ENCODE measurements around the gene LOX.
"Not testable (repeated sequence)": the region's sequence is repeated elsewhere in the genome, so short reads cannot be mapped to it uniquely, and the experiment has no call there.

Gene LOX

DNA sequence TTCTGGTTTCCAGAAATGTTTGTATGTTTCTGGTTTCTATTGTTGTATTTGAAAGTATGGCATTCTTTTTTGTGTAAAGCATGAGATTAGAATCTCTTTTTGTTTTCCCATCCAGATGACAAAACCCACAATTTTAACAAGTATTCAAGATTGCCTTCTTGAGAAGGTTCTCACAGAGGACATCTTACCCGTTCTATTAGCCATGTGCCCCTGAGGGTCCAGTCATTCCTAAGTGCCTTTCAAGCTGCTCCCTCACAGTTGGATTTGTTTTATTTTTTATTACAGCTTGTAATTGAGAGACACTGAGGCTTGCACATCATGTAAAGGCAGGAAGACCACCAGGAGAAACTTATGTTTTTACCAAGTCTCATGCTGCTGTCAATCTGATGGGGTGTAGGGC lies 19.3 kb upstream of the LOX start:
- DNase-seq: no peak

DNA sequence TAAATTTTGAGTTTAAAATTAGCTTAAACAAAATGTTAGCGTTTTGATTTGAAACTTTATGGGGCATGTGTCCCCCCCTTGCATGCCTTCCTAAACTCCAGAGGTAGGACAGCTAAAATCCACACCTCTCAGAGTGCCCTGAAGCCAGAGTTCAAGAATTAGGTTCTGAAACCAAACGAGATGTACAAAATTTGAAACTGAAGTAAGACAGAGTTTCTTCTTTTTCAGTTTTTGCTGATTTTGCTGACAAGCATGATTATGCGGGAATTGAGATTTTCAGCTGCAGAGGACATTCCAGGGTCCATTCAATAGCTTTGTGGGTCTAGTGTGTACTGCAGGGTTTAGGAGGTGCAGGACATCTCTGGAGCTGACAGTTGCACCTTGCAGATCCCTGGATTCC lies 17.1 kb upstream of the LOX start:
- DNase-seq: no peak

DNA sequence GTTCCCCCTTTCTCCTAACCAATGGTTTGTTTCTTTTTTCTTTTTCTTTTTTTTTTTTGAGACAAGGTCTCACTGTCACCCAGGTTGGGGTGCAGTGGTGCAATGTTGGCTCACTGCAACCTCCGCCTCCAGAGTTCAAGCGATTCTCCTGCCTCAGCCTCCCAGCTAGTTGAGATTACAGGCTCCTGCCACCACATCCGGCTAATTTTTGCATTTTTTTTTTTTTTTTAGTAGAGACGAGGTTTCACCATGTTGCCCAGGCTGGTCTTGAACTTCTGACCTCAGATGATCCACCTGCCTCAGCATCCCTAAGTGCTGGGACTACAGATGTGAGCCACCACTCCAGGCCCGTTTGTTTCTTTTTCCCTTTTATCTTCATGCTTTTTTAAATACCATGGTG lies 16.2 kb upstream of the LOX start:
- DNase-seq: not testable (repeated sequence)

DNA sequence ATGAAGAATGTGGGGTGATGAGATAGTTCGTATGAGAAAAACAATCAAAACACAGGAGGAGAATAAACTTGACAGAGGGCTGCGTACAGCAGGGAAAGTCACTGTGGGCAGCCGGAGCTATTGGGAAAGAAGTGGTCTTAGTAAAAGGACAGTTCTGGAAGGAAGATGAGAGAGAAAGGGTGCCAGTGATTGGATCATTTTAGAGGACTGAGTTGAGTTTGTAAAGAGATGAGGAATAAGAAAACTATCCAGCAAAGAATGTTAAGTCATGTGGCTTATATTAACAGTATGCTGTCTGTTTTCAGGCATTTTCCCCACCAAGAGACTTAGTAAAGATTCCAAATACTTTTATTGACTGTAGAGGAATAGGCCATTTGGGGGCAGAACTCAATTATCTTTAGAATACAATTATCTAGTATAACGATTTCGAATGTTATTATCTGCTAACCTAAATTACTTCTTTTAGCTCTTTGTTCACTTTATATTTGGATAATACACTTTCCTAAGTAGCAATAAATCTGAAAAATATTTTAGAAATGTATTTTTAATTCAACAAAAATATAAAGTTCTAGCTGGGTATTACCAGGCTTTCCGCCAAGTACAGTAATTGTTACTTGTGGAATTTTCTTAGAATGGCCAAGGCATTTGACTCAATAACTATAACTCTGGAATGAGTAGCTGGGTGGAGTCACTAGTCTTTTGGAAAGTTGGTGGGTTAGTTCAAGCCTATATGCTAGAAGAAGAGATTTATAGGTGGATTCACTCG lies 15.5 kb upstream of the LOX start:
- peak; percentile 94 for DNase-seq

DNA sequence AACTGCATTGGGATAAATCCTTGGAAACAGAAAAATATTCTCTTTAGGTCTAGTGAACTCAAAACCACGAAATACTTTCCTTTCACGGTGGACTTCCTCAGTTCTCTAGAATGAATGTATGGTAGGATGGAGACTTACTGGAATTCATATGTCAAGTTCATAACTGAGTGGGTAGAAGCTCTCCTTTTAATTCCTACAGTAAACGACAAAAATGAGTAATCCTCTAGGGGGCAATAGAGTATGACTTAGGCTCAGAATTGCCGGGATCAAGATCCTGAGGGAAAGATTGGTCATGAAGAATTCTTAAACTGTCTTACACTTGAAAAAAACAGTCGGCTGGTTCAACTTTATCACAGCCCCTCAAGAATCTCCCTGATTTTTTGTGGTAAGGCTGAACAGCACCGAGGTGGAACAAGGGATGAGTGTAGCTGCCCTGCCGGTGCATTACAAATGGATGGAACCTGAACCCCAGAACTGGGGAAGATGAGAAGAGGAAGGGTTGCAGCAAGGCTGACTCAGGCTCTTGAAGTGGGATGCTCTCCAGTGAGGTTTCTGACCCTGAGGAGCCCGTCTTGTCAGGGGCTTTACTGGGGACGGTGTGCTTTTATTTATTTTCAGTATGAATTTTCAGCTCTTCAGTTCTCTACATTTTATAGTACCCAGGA lies 14.0 kb upstream of the LOX start:
- peak; percentile 67 for DNase-seq

DNA sequence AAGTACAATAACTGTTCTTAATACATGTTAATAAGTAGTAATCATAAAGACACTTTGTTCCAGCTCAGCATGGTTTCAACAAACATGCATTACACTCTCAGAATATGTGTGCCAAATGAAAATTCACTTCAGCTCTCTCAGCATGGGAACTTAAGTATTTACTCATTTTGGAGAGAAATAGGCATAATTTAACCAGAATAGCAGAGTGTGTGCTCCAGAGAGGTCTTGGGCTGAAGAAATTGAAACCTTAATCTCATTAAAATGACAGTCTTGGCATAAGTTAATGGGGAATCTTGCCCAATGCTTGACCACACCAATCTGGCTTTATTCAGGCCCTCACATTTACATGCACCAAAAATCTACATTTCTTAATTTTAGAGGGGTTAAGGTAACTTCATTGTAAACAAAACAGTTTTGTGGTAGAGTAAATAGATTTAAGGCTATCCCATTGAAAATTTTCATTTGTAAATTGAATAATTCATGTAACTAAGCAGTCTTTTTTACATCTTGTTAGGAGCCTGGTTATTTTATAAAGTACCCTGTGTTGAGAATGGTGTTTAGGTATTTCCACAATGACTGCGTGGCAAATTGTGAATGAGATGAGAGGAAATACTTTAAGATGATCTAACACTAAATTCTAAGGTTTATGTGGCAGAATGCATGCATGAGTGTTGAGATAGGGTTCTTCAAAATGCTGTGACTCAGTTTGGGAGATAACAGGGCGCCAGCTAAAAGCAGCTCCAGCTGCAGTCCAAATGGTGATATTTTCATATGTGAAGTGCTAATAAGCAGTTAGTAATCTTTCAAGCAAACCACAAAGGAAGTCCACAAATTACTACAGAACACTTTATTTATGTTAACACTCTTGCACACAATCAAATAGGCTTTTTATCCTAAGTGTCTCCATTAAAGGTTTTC lies 11.3 kb upstream of the LOX start:
- peak; percentile 95 for DNase-seq

DNA sequence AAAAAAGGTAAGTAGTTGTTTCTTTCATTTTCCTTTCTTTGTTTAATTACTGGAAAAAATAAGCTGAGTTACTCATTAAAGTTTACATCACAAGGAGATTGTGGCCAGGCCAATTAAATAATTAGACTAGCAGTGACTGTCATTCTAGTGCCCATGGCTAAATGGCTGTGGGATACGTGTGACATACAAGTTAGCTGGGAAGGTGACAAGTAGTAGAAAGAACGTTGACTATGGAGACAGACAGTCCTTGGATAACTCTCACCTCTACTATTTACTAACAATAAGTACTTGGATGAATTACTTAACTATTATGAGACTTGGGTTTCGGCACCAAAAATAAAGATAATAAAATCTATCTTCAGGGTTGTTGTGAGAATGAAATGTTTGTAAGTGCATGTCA lies 7.0 kb upstream of the LOX start:
- no peak for DNase-seq

DNA sequence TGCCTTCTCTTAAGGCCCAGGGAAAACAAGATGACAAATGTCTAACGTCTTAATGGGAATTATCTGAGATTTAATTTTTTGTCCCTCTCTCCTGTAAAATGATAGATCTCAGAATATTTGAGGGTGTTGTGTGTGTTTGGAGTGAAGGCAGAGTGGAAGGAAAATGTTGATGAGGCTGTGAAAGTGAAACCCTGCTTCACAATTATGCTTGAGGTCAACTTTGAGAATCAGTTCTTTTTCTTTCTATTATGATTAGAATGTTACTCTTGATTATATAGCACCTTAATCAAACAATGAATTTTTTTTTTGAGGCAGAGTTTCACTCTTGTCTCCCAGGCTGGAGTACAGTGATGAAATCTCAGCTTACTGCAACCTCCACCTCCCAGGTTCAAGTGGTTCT lies 5.5 kb upstream of the LOX start:
- no peak for DNase-seq

DNA sequence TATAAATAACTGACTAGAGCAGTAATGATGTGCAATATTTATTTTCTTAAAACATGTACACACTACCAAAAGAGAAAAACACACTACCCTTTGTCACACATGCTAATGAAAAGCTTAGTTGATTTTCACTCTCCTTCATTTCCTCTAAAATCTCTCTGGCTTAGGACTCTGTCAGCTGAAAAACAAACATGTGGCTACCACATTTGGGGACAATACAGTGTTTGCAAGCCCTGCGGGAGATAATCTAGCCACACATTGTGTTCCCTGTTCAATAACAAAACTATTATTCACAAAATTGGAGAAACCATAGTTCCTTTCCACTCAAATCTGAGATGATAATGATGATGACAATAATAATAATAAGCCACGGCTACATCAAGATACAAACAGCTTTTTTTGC lies 3.5 kb upstream of the LOX start:
- no peak for DNase-seq

DNA sequence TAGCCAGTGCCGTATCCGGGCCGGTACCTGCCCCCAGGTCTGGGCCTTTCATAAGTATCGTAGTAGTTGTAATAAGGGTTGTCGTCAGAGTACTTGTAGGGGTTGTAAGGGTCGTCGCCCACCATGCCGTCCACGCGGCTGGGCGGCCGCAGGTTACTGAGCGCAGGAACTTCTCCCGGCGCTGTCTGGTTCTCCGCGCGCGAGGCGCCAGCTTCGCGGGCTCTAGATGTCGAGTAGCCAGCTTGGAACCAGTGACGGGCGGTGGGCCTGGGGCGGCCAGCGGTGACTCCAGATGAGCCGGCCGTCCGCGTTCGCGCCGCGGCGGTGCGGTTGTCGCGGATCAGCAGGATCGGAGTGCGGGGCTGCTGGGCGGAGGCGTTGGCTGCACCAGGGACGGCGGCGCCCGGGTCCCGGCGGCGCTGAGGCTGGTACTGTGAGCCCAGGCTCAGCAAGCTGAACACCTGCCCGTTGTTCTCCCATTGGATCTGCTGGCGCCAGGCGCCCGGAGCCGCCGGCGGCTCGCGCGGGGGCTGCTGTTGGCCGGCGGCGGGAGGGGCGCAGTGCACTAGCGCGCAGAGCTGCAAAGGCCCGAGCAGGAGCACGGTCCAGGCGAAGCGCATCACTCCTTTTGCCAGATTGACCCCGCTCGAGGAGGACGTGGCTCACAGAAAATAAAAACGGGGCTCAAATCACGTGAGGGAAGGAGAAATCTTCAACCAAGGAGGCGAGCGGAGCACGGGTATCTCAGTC lies 518 bp downstream of the LOX start:
- peak; percentile 58 for DNase-seq

DNA sequence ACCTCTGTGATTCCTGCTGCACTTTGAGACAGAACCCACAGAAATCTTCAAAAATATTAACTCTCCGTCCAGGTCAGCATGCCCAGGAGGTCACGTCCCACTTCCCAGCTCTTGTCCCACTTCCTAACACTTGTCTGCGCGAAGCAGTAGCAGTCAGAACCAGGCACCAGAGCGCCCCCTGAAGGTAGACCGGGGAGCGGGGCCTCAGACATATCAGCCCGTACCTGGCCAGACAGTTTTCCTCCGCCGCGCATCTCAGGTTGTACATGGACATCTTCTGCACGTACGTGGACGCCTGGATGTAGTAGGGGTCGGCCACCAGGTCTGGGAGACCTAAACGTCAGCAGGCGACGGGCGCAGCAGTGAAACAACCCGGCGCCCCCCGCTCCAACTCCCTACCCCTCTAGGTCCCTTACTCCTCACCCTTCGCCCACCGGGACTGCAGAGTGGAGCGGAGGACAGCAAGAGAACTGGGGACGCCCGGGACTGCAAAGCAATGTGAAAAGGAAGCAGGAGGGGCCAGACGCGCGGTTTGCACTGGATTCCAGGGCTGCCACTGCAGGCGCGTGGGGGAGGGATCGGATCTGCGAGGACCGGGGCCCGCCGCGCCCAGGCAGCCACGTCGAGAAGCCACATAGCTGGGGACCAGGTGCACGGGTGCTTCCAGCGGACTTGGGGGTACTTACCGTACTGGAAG lies 1.2 kb downstream of the LOX start:
- peak; percentile 72 for DNase-seq

DNA sequence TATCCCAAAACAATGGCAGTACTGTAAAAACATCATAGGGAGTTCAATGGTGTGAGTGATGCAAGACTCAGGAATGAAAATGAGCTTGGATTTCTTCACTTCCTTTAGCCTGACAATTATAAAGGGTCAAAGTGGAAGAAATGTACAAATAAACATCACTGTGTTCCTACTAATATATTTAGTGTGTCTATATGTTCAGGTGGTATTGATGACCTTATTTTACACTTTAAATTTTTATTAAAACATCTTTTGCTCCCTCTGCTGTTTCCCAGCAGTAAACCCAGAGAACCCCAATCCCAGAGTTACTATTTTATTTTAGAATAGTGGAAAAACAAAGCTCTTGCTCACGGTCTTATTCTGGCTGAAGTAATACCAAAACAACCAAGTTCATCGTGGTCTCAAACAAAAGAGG lies 2.0 kb downstream of the LOX start:
- peak; percentile 55 for DNase-seq

DNA sequence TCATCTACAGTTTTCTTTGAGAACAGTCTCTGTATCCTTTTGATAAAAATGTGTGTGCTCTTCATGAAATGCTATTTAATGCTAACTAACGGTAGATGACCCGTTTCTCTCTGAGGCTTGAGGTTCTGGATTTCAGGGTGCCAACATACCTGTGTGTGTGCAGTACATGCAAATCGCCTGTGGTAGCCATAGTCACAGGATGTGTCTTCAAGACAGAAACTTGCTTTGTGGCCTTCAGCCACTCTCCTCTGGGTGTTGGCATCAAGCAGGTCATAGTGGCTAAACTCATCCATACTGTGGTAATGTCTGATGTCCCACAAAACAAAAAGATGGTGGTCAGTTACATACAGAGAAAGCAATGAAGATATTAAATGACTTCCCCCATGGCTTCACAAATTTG lies 4.2 kb downstream of the LOX start:
- DNase-seq: no peak

DNA sequence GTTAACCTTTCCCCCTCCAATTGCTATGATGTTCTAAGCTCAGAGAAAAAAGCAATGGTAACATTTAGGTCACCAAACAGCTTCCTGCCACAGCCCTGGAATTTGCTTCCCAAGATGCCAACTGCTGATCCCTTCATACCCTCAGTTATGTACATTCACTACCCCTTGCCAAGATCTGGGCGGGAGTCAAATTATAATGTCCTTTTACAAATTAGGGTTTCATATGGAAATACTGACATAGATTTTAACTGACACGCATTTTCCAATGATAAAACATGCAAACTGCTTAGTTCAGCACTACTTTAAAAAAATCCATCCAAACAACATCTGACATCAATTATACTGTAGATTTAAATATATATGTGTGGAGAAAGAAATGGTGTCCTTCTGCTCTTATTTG lies 5.0 kb downstream of the LOX start:
- DNase-seq: no peak

DNA sequence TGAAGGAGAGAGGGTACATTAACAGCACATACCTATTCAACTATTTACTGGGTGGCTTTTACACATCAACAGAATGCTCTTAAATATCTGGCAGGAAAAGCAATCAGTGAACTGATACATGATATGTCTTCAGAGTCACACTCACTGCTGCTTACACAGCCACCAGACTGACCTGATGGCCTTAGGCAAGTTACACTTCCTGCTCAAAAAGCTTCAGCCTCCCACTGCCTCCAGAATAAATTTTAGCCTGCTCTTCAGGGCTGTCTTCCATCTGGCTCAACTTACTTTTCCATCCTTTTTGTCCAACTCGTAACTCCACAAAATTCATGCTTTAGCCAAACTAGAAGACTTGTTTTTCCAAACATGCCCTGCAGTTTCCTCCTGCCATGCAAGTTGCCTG lies 10.7 kb downstream of the LOX start:
- DNase-seq: no peak

DNA sequence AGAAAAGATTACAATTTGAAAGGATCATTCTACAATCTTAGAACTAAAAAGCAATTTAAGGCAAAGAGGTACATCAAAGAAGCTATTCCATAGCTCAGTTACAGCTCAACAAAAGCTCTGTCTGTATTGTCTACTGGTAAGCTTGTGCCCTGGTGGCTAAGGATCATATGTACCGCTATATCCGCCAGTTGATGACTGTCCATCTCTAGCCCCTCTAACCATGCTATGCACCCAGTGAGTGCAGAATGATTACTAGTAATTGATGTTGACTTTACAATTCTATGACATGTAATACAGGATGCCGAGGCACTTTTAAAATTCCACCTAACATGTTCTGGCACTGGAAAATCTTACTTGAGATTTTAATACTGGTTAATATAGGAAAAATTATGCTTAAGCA lies 13.1 kb downstream of the LOX start:
- DNase-seq: no peak

DNA sequence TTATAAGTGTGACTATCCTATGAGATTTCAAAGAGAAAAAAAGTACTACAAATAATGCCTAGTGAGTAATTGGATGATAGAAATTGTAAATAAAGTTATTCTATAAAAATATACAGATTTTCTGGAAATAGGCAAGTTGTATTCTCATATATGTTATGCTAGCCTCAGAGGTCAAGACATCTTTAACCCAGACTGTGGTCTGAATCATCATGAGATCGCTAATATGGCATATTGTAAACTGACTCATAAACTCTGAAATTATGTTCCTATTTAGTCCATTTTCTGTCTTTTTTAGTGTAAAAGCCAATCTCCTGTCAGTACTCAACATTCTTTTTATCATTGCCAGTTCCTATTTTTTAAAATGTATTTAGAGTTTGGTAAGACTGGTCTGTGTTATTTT lies 14.2 kb downstream of the LOX start:
- DNase-seq: peak; percentile 79

DNA sequence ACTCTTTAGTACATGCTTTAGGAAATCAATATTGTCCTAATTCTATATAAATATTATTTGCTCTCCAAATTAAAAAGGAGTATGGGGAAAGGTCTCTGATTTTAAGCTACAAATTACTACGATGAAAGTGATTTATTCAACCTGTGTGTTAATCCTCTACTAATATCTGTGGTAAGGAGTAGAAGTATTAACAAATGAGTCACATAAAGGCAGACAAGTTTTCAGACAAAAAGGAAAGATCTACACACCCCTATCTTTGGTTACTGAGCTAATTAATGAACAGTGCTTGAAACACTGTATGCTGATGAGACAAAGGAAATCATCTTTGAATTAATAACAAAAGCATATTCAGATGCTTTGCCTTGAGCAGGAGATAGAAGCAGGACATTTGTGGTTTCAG lies 15.9 kb downstream of the LOX start:
- no peak for DNase-seq

DNA sequence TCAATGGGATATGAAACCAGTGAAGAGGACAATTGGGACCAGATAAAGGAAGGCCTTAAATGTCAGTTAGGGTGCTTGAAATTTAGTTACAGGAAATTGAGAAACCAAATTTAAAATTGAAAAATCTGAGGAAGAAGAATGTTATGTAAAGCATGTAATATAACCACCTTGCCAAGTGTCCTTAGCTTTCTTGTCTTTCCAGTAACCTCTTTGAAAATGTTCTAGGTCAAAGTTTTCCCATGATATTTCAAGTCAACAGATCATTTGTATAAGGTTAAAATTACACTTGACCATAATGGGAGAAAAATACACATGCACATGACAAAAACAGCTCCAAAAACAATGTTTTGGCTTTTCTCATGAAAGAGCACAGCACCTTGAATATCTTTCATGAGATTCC lies 21.1 kb downstream of the LOX start:
- no peak for DNase-seq

DNA sequence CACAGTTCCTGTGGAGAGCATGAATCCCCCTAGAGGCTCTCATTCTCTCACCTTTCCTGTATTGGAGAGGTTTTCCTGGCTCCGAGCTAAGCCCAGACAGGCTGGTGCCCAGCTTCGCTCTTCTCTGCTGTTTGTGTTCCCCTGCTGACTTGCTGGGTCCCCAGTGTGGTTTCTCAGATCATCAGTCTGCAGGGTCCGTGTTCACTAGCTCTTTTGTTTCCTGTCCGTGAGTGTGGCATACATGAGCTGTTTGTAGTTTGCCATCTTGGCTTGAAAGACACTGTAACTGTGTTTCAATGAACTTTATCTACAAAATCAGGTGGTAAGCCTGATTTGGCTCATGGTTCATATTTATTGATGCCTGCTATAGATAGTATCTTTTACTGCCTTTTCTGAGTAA lies 23.8 kb downstream of the LOX start:
- DNase-seq: no peak

DNA sequence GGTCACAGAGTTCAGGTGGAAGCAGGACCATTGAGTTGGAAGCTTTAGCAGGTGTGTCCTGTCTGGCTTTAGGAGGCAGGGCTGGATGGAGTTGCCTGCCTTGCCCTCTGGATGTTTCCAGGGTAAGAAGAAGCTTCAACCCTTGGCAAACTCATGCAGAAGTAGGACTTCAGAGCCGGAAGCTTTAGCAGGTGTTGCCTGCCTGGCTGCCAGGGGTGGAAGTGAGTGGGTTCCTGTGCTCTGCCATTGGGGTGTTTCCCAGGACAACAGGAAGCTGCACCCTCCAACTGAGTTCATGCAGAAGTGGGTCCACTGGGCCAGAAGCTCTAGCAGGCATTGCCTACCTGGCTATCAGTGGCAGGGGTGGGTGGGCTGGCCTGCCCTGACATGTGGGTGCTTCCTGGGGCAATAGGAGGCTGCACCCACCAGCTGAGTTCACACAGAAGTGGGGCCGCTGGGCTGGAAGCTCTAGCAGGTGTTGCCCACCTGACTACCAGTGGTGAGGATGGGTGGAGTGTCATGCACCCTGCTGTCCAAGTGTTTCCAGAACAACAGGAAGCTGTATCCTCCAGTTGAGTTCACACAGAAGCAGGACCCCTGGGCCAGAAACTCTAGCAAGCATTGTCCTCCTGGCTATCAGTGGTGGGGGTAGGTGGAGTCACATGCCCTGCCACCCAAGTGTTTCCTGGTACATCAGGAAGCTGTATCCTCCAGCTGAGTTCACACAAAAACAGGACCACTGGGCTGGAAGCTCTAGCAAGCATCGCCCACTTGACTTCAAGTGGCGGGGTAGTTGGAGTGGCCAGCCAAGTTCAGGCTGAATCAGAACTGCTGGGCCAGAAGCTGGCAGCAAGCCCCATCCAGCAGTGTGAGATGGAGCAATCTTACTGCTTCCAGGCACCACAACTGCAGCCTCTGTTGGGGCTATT lies 24.6 kb downstream of the LOX start:
- no peak for DNase-seq

Measured in HCEC 1CT (cell line).